22Rv1 (cell line): Measurements from ENCODE around the gene TENT5A.

ENCODE experiments used
- CTCF ChIP-seq: fragments of 450-650 bp; IDR thresholded peaks from 2 replicates; pipeline ENCODE4 v1.5.1; 2017; ENCODE audit warnings: mild to moderate bottlenecking
- ZFX ChIP-seq: fragments of 450-650 bp; IDR thresholded peaks from 2 replicates; pipeline ENCODE4 v1.6.1; 2017; ENCODE audit warnings: antibody characterized with exemption, borderline replicate concordance

GRCh38 chr6:81731814-81732213 is 20.7 kb downstream of the TENT5A start:
- TF ChIP-seq CTCF: no peak
- no peak for TF ChIP-seq ZFX
